Tibial artery (tissue), 4 donors: ENCODE measurements around the gene MECP2.

Experiments
- DNase-seq, 2 donors: peaks; one replicate each; pipeline ENCODE4 v3.0.0-alpha.2; 2019
- H3K27ac ChIP-seq, 2 donors: fragments of 200-600 bp; sonication (generic) in 1 of 2; 1 replicate in 1 of 2; 2 replicates in 1 of 2; pipeline ENCODE4 v1.5.1; 2018 to 2019; ENCODE audit warnings: mild to moderate bottlenecking in 1 of 2
- H3K27me3 ChIP-seq, 2 donors: fragments of 200-600 bp; sonication (generic) in 1 of 2; one replicate each; pipeline versions ENCODE4 v1.5.1 to v1.6.0; 2016 to 2019
- H3K36me3 ChIP-seq, 3 donors: fragments of 200-600 bp; sonication (generic) in 2 of 3; one replicate each; pipeline ENCODE4 v1.5.1; 2016 to 2019; ENCODE audit warnings: mild to moderate bottlenecking in 2 of 3
- H3K4me1 ChIP-seq, 4 donors: fragments of 200-600 bp; sonication (generic) in 2 of 4; 1 replicate in 3 of 4; 2 replicates in 1 of 4; pipeline ENCODE4 v1.5.1; 2016 to 2019
- H3K4me3 ChIP-seq, 2 donors: fragments of 200-600 bp; sonication (generic) in 1 of 2; 1 replicate in 1 of 2; 2 replicates in 1 of 2; pipeline ENCODE4 v1.5.1; 2018 to 2019; ENCODE audit warnings: mild to moderate bottlenecking in 2 of 2
- H3K9me3 ChIP-seq, 3 donors: fragments of 200-600 bp; sonication (generic) in 1 of 3; one replicate each; pipeline ENCODE4 v1.5.1; 2016 to 2019
- CTCF ChIP-seq, 2 experiments: fragments of 200-600 bp in 1 of 2; fragments of 450-650 bp in 1 of 2; IDR thresholded peaks; one replicate each; pipeline ENCODE4 v1.5.1; 2017 to 2019; ENCODE audit warnings: antibody characterized with exemption in 2 of 2, mild to moderate bottlenecking in 1 of 2, moderate library complexity in 1 of 2
- intact Hi-C: fragments of 100-400 bp; cut with DNase I; formaldehyde crosslinking; loops from one replicate; pipeline ENCODE4 v1.15.0; 2023; ENCODE audit warnings: low total_unique reads

Gene MECP2

GRCh38 chrX:154040307-154040756 lies 57.2 kb downstream of the MECP2 start:
- TF ChIP-seq CTCF (IDR thresholded peaks at IDR 0.05) = no peak
- intact Hi-C loops = no loop called here
- no peak overlapping the region for H3K4me3 ChIP-seq
- H3K4me1 ChIP-seq = peaks cover 0 to 70% (median 20%) of the 10 kb centered on the region in 4 donors
- no peaks in the 10 kb centered on the region for H3K36me3 ChIP-seq
- no peaks in the 10 kb centered on the region for H3K9me3 ChIP-seq
- DNase-seq = peak in 1 of 2 donors; percentile 27
- H3K27ac ChIP-seq = peak overlapping the region; percentile 17 to 61
- no peaks in the 10 kb centered on the region for H3K27me3 ChIP-seq

GRCh38 chrX:154039577-154039976 lies 57.9 kb downstream of the MECP2 start:
- H3K4me3 ChIP-seq = no peak overlapping the region
- no peaks in the 10 kb centered on the region for H3K27me3 ChIP-seq
- no peak for TF ChIP-seq CTCF (IDR thresholded peaks at IDR 0.05)
- no peaks in the 10 kb centered on the region for H3K36me3 ChIP-seq
- DNase-seq = no peak
- H3K9me3 ChIP-seq = no peaks in the 10 kb centered on the region
- peak overlapping the region; percentile 17 to 61 for H3K27ac ChIP-seq
- H3K4me1 ChIP-seq = peaks cover 0 to 69% (median 20%) of the 10 kb centered on the region in 4 donors
- intact Hi-C loops = no loop called here

- no peak for TF ChIP-seq CTCF (IDR thresholded peaks at IDR 0.05)
- no peak overlapping the region for H3K27ac ChIP-seq
Measured at GRCh38 chrX:154038656-154039055, 58.9 kb downstream of the MECP2 start.

GRCh38 chrX:154037754-154038153 lies 59.8 kb downstream of the MECP2 start:
- H3K9me3 ChIP-seq = no peaks in the 10 kb centered on the region
- no peaks in the 10 kb centered on the region for H3K36me3 ChIP-seq
- no peaks in the 10 kb centered on the region for H3K27me3 ChIP-seq
- intact Hi-C loops = no loop called here
- TF ChIP-seq CTCF (IDR thresholded peaks at IDR 0.05) = no peak
- DNase-seq = no peak
- H3K27ac ChIP-seq = no peak overlapping the region
- H3K4me3 ChIP-seq = no peak overlapping the region
- peaks cover 0 to 53% (median 12%) of the 10 kb centered on the region in 4 donors for H3K4me1 ChIP-seq

More at GRCh38 chrX:154038656-154039055, 58.9 kb downstream of the MECP2 start:
- Histone ChIP-seq H3K4me3 (no peak overlapping the region), H3K27me3 (no peaks in the 10 kb centered on the region), H3K36me3 (no peaks in the 10 kb centered on the region), H3K4me1 (peaks cover 0 to 60% (median 16%) of the 10 kb centered on the region in 4 donors), H3K9me3 (no peaks in the 10 kb centered on the region)
- DNase-seq = no peak
- intact Hi-C loops = no loop called here

GRCh38 chrX:154036513-154036912 lies 61.0 kb downstream of the MECP2 start:
- DNase-seq = no peak
- Histone ChIP-seq H3K4me3 (no peak overlapping the region), H3K4me1 (peaks cover 0 to 45% (median 12%) of the 10 kb centered on the region in 4 donors), H3K27ac (no peak overlapping the region), H3K9me3 (no peaks in the 10 kb centered on the region), H3K27me3 (no peaks in the 10 kb centered on the region), H3K36me3 (peaks cover 8% of the 10 kb centered on the region in 3 donors)
- TF ChIP-seq CTCF (IDR thresholded peaks at IDR 0.05) = no peak
- intact Hi-C loops = no loop called here

GRCh38 chrX:154033848-154034247 lies 63.7 kb downstream of the MECP2 start:
- Histone ChIP-seq H3K9me3 (no peaks in the 10 kb centered on the region), H3K4me1 (peaks cover 0 to 24% (median 7%) of the 10 kb centered on the region in 4 donors), H3K27ac (no peak overlapping the region), H3K4me3 (no peak overlapping the region), H3K27me3 (no peaks in the 10 kb centered on the region), H3K36me3 (peaks cover 27 to 31% (median 29%) of the 10 kb centered on the region in 3 donors)
- intact Hi-C loops = no loop called here
- no peak for DNase-seq
- no peak for TF ChIP-seq CTCF (IDR thresholded peaks at IDR 0.05)
